Umbilical cord (tissue), 2 donors: ENCODE measurements around the gene SLCO1B3. TPM values are rescaled to one million over a fixed set of nuclear protein-coding genes. Genes with fewer than 3 reads are reported as not detected.

ENCODE experiments used
- DNase-seq: peaks from one replicate; pipeline ENCODE4 v3.0.0-alpha.2; 2015; ENCODE audit warnings: low spot score
- total RNA-seq: library from RNA; depleted of rRNA; stranded (reverse); fragments of >200 nt; gene quantifications from one replicate; pipeline ENCODE4 v1.2.3, GENCODE V29; 2014; ENCODE audit warnings: low replicate concordance; ENCODE audit not compliant: insufficient read depth

The SLCO1B3 gene
- total RNA-seq, 1 donor from 2014 or later, result 0.24 TPM

- DNase-seq, result no peak
Observed at GRCh38 chr12:20885116-20885515, 74.6 kb downstream of the SLCO1B3 start.

- no peak for DNase-seq
Observed at GRCh38 chr12:20885552-20885951, 75.0 kb downstream of the SLCO1B3 start.

GRCh38 chr12:20917269-20917668, 106.8 kb downstream of the SLCO1B3 start:
- DNase-seq, result no peak

GRCh38 chr12:20917819-20918218, 107.3 kb downstream of the SLCO1B3 start:
- DNase-seq, result no peak

GRCh38 chr12:20931894-20932293, 121.4 kb downstream of the SLCO1B3 start:
- no peak for DNase-seq

GRCh38 chr12:20946732-20947131, 136.2 kb downstream of the SLCO1B3 start:
- DNase-seq, result no peak

- no peak for DNase-seq
Observed at GRCh38 chr12:20950248-20950647, 139.7 kb downstream of the SLCO1B3 start.

GRCh38 chr12:20963303-20963702, 152.8 kb downstream of the SLCO1B3 start:
- DNase-seq, result no peak

GRCh38 chr12:20963762-20964161, 153.3 kb downstream of the SLCO1B3 start:
- DNase-seq, result no peak

Other genes with a start within 250 kb of the SLCO1B3 start
- gene SLCO1C1, start 115.4 kb upstream of the SLCO1B3 start, total RNA-seq, result 1.4 TPM